Measurements from ENCODE around the gene TSPAN16. TPM values are rescaled to one million over a fixed set of nuclear protein-coding genes. Genes with fewer than 3 reads are reported as not detected.

TSPAN16 gene
- total RNA-seq, 4 donors from 2014 or later = not detected

GRCh38 chr19:11273296-11273695 lies 22.7 kb upstream of the TSPAN16 start:
- 58% methylated on average over 2 of the region's 2 CpGs for WGBS
- Histone ChIP-seq H3K27ac (no peak overlapping the region), H3K4me3 (no peak overlapping the region), H3K27me3 (no peaks in the 10 kb centered on the region), H3K36me3 (no peaks in the 10 kb centered on the region), H3K9me3 (no peaks in the 10 kb centered on the region), H3K4me1 (peaks cover 10% of the 10 kb centered on the region)
- no peak for DNase-seq (ENCODE audit: low spot score in 2 of 2)
- no peak for TF ChIP-seq CTCF (IDR thresholded peaks at IDR 0.05)

- no peak for DNase-seq (ENCODE audit: low spot score in 2 of 2)
- WGBS = 87% methylated on average over 5 of the region's 5 CpGs
- Histone ChIP-seq H3K4me3 (no peak overlapping the region), H3K27me3 (no peaks in the 10 kb centered on the region), H3K27ac (no peak overlapping the region), H3K9me3 (no peaks in the 10 kb centered on the region), H3K4me1 (peaks cover 9% of the 10 kb centered on the region), H3K36me3 (no peaks in the 10 kb centered on the region)
- TF ChIP-seq EP300 (IDR thresholded peaks at IDR 0.05) = no peak
- TF ChIP-seq POLR2A (IDR thresholded peaks at IDR 0.05) = no peak
- no peak for TF ChIP-seq CTCF (IDR thresholded peaks at IDR 0.05)
- TF ChIP-seq POLR2AphosphoS5 (IDR thresholded peaks at IDR 0.05) = no peak
Observed at GRCh38 chr19:11273989-11274388, 22.0 kb upstream of the TSPAN16 start.

GRCh38 chr19:11274533-11275086 lies 21.4 kb upstream of the TSPAN16 start:
- no peak for DNase-seq (ENCODE audit: low spot score in 2 of 2)
- Histone ChIP-seq H3K36me3 (no peaks in the 10 kb centered on the region), H3K9me3 (no peaks in the 10 kb centered on the region), H3K27ac (no peak overlapping the region), H3K4me1 (peaks cover 5% of the 10 kb centered on the region), H3K4me3 (no peak overlapping the region), H3K27me3 (no peaks in the 10 kb centered on the region)
- no peak for TF ChIP-seq POLR2AphosphoS5 (IDR thresholded peaks at IDR 0.05)
- TF ChIP-seq CTCF (IDR thresholded peaks at IDR 0.05) = no peak
- TF ChIP-seq POLR2A (IDR thresholded peaks at IDR 0.05) = no peak
- TF ChIP-seq EP300 (IDR thresholded peaks at IDR 0.05) = no peak
- 72% methylated on average over 4 of the region's 4 CpGs for WGBS

GRCh38 chr19:11278670-11279069 lies 17.3 kb upstream of the TSPAN16 start:
- H3K4me1 ChIP-seq = peaks cover 2% of the 10 kb centered on the region
- H3K27ac ChIP-seq = no peak overlapping the region
- 57% methylated on average over 6 of the region's 6 CpGs for WGBS
- no peak overlapping the region for H3K4me3 ChIP-seq
- H3K27me3 ChIP-seq = no peaks in the 10 kb centered on the region
- no peak for DNase-seq (ENCODE audit: low spot score in 2 of 2)
- H3K36me3 ChIP-seq = no peaks in the 10 kb centered on the region
- no peak for TF ChIP-seq EP300 (IDR thresholded peaks at IDR 0.05)
- no peaks in the 10 kb centered on the region for H3K9me3 ChIP-seq

GRCh38 chr19:11279505-11280236 lies 16.3 kb upstream of the TSPAN16 start:
- DNase-seq (ENCODE audit: low spot score in 2 of 2) = no peak
- H3K27me3 ChIP-seq = no peaks in the 10 kb centered on the region
- no peak overlapping the region for H3K4me3 ChIP-seq
- no peaks in the 10 kb centered on the region for H3K9me3 ChIP-seq
- WGBS = 65% methylated on average over 5 of the region's 5 CpGs
- peaks cover 2% of the 10 kb centered on the region for H3K4me1 ChIP-seq
- no peaks in the 10 kb centered on the region for H3K36me3 ChIP-seq
- no peak overlapping the region for H3K27ac ChIP-seq
- TF ChIP-seq POLR2AphosphoS5 (IDR thresholded peaks at IDR 0.05) = no peak
- TF ChIP-seq CTCF (IDR thresholded peaks at IDR 0.05) = no peak
- TF ChIP-seq EP300 (IDR thresholded peaks at IDR 0.05) = no peak
- TF ChIP-seq POLR2A (IDR thresholded peaks at IDR 0.05) = no peak

Data from suprapubic skin (tissue), 4 donors.